Dedifferentiated amniotic fluid mesenchymal stem cell (primary cell): Measurements from ENCODE around the gene RESP18.

ENCODE experiments used
- DNase-seq: peaks from one replicate; pipeline ENCODE4 v3.0.0-alpha.2; 2016; ENCODE audit errors: extremely low spot score

The RESP18 gene

DNA sequence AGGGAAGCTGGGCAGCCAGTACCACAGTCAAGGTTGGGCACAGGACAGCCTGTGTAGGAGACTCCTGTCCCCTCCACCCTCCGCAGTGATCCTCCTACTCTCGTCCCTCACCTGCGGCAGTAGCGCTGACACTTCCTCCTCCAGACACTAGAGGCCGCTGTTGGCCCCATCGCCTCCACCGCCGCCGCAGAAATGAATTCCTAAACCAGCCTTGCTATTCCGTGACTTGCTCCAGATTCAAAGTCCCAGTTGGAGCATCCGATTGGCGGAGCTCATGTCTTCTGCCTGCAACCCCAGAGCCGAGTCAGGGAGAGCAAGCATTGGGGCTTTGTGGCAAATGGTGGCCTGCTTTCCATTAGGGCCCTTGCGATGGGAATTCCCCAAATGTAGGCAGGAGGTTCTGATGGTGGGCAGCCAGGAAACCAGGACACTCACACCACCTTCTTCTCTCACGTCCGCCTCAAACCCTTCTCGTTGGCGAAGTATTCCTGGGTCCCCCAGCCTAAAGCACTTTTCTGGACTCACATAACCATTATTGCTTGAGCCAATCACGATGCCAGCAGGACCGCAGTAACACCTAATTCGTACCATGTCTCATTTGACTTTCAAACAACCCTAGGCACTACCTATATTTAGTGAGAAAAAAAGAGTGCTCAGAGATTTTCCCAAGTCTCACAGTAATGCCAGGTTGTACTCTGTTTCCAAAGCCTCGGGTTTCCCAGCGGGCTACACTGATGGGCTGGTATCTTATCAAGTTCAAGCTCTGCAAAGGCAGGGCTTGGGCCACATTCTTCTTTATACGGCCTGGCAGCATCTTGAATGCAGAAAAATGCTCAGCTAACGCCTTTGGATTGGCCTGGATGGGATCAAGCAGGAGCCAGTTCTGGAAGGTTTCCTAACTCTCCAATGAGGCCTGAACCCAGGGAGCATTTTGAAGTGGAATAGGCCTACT is 54.6 kb downstream of the RESP18 start:
- peak; percentile 74 for DNase-seq
